GM21515 (cell line): ENCODE measurements around the gene MCCC2.
"Not testable (repeated sequence)": the region's sequence is repeated elsewhere in the genome, so short reads cannot be mapped to it uniquely, and the experiment has no call there.

ENCODE experiments used
- ATAC-seq: cut with Tn5 transposase; IDR thresholded peaks from one replicate; pipeline ENCODE4 v1.9.1; 2021; ENCODE audit not compliant: unreplicated experiment

The MCCC2 gene

GRCh38 chr5:71586941-71587765 is at the start of gene MCCC2:
Gene MCCC2 (plus strand): TSS chr5:71587340. CDS start chr5:71587426, 86 bp downstream.
- peak; percentile 98 for ATAC-seq

- ATAC-seq, result no peak
Observed at GRCh38 chr5:71537687-71538086, 49.5 kb upstream of the MCCC2 start.

GRCh38 chr5:71550885-71551284 is 36.3 kb upstream of the MCCC2 start:
- ATAC-seq, result not testable (repeated sequence)

- not testable (repeated sequence) for ATAC-seq
Observed at GRCh38 chr5:71551582-71551981, 35.6 kb upstream of the MCCC2 start.

GRCh38 chr5:71552026-71552749 is 35.0 kb upstream of the MCCC2 start:
- ATAC-seq, result not testable (repeated sequence)

GRCh38 chr5:71563161-71563560 is 24.0 kb upstream of the MCCC2 start:
- ATAC-seq, result no peak

GRCh38 chr5:71564895-71565294 is 22.2 kb upstream of the MCCC2 start:
- no peak for ATAC-seq

- no peak for ATAC-seq
Observed at GRCh38 chr5:71569748-71570509, 17.2 kb upstream of the MCCC2 start.

GRCh38 chr5:71571811-71572210 is 15.3 kb upstream of the MCCC2 start:
- ATAC-seq, result not testable (repeated sequence)

GRCh38 chr5:71573591-71573990 is 13.5 kb upstream of the MCCC2 start:
- no peak for ATAC-seq

- not testable (repeated sequence) for ATAC-seq
Observed at GRCh38 chr5:71575588-71575987, 11.6 kb upstream of the MCCC2 start.

- ATAC-seq, result no peak
Observed at GRCh38 chr5:71576241-71576640, 10.9 kb upstream of the MCCC2 start.

- ATAC-seq, result not testable (repeated sequence)
Observed at GRCh38 chr5:71577839-71578238, 9.3 kb upstream of the MCCC2 start.

GRCh38 chr5:71582945-71583584 is 4.1 kb upstream of the MCCC2 start:
- no peak for ATAC-seq

GRCh38 chr5:71586052-71586940 is 844 bp upstream of the MCCC2 start:
- peak; percentile 1 for ATAC-seq

GRCh38 chr5:71587766-71588532 is 809 bp downstream of the MCCC2 start:
- ATAC-seq, result peak; percentile 3

- no peak for ATAC-seq
Observed at GRCh38 chr5:71588533-71588885, 1.4 kb downstream of the MCCC2 start.

- ATAC-seq, result no peak
Observed at GRCh38 chr5:71589903-71590302, 2.8 kb downstream of the MCCC2 start.

- no peak for ATAC-seq
Observed at GRCh38 chr5:71591100-71591499, 4.0 kb downstream of the MCCC2 start.
